NT2/D1 (cell line): ENCODE results near the gene OPRL1.

Experiments used
- SUZ12 ChIP-seq: IDR thresholded peaks from 2 replicates; pipeline ENCODE4 v1.6.1; 2011; ENCODE audit not compliant: insufficient read length, insufficient read depth; ENCODE audit errors: extremely low read depth
- YY1 ChIP-seq: IDR thresholded peaks from 2 replicates; pipeline ENCODE4 v1.6.1; 2011; ENCODE audit not compliant: insufficient read length, insufficient read depth
- ZNF274 ChIP-seq: IDR thresholded peaks from 2 replicates; pipeline ENCODE4 v1.6.1; 2011; ENCODE audit warnings: mild to moderate bottlenecking, low read depth, low read length

DNA sequence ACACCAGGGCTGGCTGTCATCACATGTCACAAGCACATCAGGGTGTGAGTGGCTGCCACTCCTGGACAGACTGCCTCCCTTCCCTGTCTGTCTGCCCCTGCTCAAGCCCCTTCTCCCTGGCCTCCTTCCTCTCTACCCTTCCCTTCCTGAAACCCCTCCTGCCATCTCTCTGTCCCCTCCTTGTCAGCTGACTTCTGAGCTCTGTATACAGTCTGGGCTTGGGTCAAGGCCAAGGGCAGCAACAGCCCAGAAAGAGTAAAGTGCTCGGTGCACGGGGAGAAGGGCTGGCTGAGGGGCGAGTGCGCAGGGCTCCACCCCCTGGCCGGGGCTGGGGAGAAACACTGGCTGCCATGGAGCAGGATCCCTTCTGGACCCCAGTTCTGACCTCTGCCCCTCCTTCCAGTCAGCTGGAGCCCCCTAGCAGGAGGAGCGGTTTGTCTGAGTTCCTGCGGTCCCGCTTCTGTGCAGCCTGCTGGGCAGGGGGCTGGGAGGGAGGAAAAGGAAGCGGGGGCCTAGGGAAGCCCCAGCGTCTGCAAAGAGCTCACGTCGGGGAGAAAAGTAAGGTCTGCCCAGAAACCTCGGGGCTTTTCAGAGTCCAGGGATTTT is 2.3 kb downstream of the OPRL1 start:
- no peak for TF ChIP-seq YY1
- no peak for TF ChIP-seq ZNF274
- TF ChIP-seq SUZ12, result no peak
